Measurements from ENCODE around the gene XYLB.

GRCh38 chr3:38382506-38383080, 36.0 kb downstream of the XYLB start:
- TF ChIP-seq CTCF (IDR thresholded peaks at IDR 0.05) (no peak), POLR2A (IDR thresholded peaks at IDR 0.05) (no peak)
